SK-N-MC (cell line): Measurements from ENCODE around the gene SQSTM1.

Experiments
- EZH2 ChIP-seq: fragments of 200-600 bp; sonication (generic); IDR thresholded peaks from one replicate; pipeline ENCODE4 v1.6.1; 2017; ENCODE audit warnings: antibody characterized with exemption
- POLR2AphosphoS5 ChIP-seq: IDR thresholded peaks from 2 replicates; pipeline ENCODE4 v1.6.1; 2012; ENCODE audit warnings: mild to moderate bottlenecking, low read depth, low read length, borderline replicate concordance

DNA sequence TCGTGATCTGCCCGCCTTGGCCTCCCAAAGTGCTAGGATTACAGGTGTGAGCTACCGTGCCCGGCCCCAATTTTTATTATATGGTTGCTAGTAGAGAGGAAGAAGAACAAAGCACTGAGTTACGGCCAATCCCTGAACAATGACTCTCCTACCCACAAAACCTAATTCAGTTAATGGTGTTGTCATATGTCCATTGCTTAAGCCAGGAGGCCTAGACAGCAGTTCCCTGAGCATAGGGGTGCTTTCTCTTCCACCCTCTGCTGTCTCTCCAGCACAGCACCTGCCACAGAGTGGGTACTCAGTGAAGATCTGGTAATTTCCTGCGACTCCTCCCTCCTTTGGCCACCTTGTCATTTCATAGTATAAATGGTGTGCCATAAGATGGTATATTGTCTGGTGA, 48.4 kb upstream of the SQSTM1 start:
- TF ChIP-seq POLR2AphosphoS5 = no peak
- TF ChIP-seq EZH2 = no peak
